A549 (cell line): Measurements from ENCODE around the gene KCNS3.

Experiments used
- EP300 ChIP-seq, 2 experiments: fragments of >200 bp; sonication (Bioruptor Twin); formaldehyde crosslinking; IDR thresholded peaks; 2 replicates in 1 of 2; 3 replicates in 1 of 2; pipeline ENCODE4 v1.6.1; 2016 to 2017
- ESRRA ChIP-seq: fragments of 150-350 bp; IDR thresholded peaks from 2 replicates; pipeline ENCODE4 v1.6.1; 2014; ENCODE audit warnings: mild to moderate bottlenecking, low read length, borderline replicate concordance
- RFX5 ChIP-seq: fragments of 450-650 bp; IDR thresholded peaks from 2 replicates; pipeline ENCODE4 v1.7.1; 2014; ENCODE audit warnings: antibody characterized with exemption, mild to moderate bottlenecking, moderate library complexity
- TF ChIP-seq, protein P1 (sequence below): IDR thresholded peaks from 2 replicates; pipeline ENCODE4 v1.6.1; 2012

DNA sequence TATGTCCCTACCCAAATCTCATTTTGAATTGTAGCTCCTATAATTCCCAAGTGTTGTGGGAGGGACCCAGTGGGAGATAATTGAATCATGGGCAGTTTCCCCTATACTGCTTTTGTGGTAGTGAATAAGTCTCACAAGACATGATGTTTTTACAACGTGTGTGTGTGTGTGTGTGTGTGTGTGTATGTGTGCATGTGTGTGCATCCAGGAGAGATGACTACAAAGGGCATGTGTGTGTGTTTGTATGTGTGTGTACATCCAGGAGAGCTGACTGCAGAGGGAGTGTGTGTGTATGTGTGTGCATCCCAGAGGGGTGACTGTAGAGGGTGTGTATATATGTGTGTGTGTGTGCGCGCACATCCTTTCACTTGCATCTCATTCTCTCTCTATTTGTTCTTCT, 86.7 kb downstream of the KCNS3 start:
- TF ChIP-seq EP300 (IDR thresholded peaks at IDR 0.05) (no peak), RFX5 (no peak), ESRRA (no peak)
- TF ChIP-seq, protein P1, sequence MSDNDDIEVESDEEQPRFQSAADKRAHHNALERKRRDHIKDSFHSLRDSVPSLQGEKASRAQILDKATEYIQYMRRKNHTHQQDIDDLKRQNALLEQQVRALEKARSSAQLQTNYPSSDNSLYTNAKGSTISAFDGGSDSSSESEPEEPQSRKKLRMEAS = no peak
